Upper lobe of left lung (tissue), 6 donors: ENCODE results near the gene APBB2. TPM values are rescaled to one million over a fixed set of nuclear protein-coding genes. Genes with fewer than 3 reads are reported as not detected.
A peak's percentile ranks its signal among the peaks of the same experiment; 100 is the strongest.

Experiments used
- ATAC-seq, 2 donors: fragments of 200-7000 bp; cut with Tn5 transposase; one replicate each; pipeline ENCODE4 v1.9.1; 2022; ENCODE audit warnings: mild to moderate bottlenecking in 2 of 2, moderate library complexity in 2 of 2; ENCODE audit not compliant: low FRiP score in 2 of 2
- DNase-seq, 2 donors: peaks; one replicate each; pipeline ENCODE4 v3.0.0-alpha.2; 2019 to 2020
- H3K27ac ChIP-seq, 4 donors: fragments of 200-600 bp; sonication (generic); one replicate each; pipeline ENCODE4 v1.5.1; 2016 to 2019
- H3K27me3 ChIP-seq, 4 donors: fragments of 200-600 bp; sonication (generic); one replicate each; pipeline ENCODE4 v1.5.1; 2017 to 2019
- H3K36me3 ChIP-seq, 4 donors: fragments of 200-600 bp; sonication (generic); one replicate each; pipeline ENCODE4 v1.5.1; 2016 to 2019
- H3K4me1 ChIP-seq, 4 donors: fragments of 200-600 bp; sonication (generic); one replicate each; pipeline ENCODE4 v1.5.1; 2018 to 2019
- H3K4me3 ChIP-seq, 4 donors: fragments of 200-600 bp; sonication (generic); one replicate each; pipeline ENCODE4 v1.5.1; 2017 to 2019; ENCODE audit warnings: mild to moderate bottlenecking in 2 of 4, moderate library complexity in 1 of 4
- H3K9me3 ChIP-seq, 4 donors: fragments of 200-600 bp; sonication (generic); one replicate each; pipeline ENCODE4 v1.5.1; 2018 to 2019
- CTCF ChIP-seq, 6 experiments: fragments of 450-650 bp in 4 of 6; fragments of 200-600 bp in 2 of 6; sonication (generic) in 2 of 6; IDR thresholded peaks; one replicate each; pipeline ENCODE4 v1.5.1; 2016 to 2019; ENCODE audit warnings: antibody characterized with exemption in 6 of 6
- EP300 ChIP-seq, 4 donors: sonication (generic); formaldehyde crosslinking; IDR thresholded peaks; one replicate each; pipeline ENCODE4 v1.5.1; 2017; ENCODE audit warnings: antibody characterized with exemption in 4 of 4, control low read depth in 2 of 4
- POLR2A ChIP-seq, 4 donors: fragments of 450-650 bp; IDR thresholded peaks; one replicate each; pipeline ENCODE4 v1.5.1; 2016 to 2017; ENCODE audit warnings: antibody characterized with exemption in 4 of 4, mild to moderate bottlenecking in 2 of 4
- POLR2AphosphoS5 ChIP-seq, 2 donors: sonication (generic); formaldehyde crosslinking; IDR thresholded peaks; one replicate each; pipeline ENCODE4 v1.5.1; 2017; ENCODE audit warnings: antibody characterized with exemption in 2 of 2
- WGBS, 2 donors: methylation state at CpG; one replicate each; pipeline ENCODE4 v1.1.5; 2017 to 2018; 5-methylcytosine and 5-hydroxymethylcytosine counted together
- total RNA-seq, 6 donors: library from RNA; depleted of rRNA in 4 of 6; stranded (reverse); fragments of >200 nt in 4 of 6; gene quantifications; one replicate each; pipeline versions ENCODE4 v1.1.0 to v1.2.1, GENCODE V29; 2016 to 2021
- donor health status: DM: no; HTN: no; CAD: no; lungs with moderate emphysema.
- donor health status: DM: no; HTN: yes; CAD: no; lungs with severe emphysema.

Gene APBB2
- total RNA-seq, 6 donors from 2014 or later = 69.5 to 168 (median 102) TPM

DNA sequence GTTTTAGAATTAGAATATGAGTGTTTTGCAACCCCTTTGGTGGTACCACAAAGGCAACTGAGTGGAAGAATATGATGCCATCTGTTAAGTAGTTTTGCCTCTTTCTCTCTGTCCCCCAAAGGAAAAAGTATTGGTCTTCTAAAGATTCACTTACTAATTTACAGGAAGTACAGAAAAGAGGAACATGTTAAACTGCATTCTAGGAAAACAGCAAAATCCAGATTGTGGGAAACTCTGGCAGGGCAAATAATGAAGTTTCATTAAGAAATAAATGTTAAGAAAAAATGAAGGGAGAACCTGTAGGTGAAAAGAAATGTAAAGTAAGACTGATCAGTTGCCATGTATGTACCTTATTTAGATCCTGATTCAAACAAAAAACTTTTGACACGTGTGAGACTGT is 425.3 kb downstream of the APBB2 start:
- DNase-seq (no peak), ATAC-seq (no peak)
- 62 to 78% methylated on average over 1 of the region's 1 CpG for WGBS, 2 donors
- Histone ChIP-seq H3K27ac (peak overlapping the region in 1 of 4 donors; percentile 16), H3K36me3 (no peaks in the 10 kb centered on the region), H3K27me3 (no peaks in the 10 kb centered on the region), H3K9me3 (no peaks in the 10 kb centered on the region), H3K4me3 (no peak overlapping the region), H3K4me1 (no peaks in the 10 kb centered on the region)
- TF ChIP-seq POLR2A (IDR thresholded peaks at IDR 0.05) (no peak), EP300 (IDR thresholded peaks at IDR 0.05) (no peak), POLR2AphosphoS5 (IDR thresholded peaks at IDR 0.05) (no peak), CTCF (IDR thresholded peaks at IDR 0.05) (no peak)

GRCh38 chr4:40788331-40788730 is 426.0 kb downstream of the APBB2 start:
- WGBS, 2 donors = 77 to 79% methylated on average over 2 of the region's 2 CpGs
- no peak for DNase-seq
- TF ChIP-seq POLR2A (IDR thresholded peaks at IDR 0.05) (no peak), EP300 (IDR thresholded peaks at IDR 0.05) (no peak), CTCF (IDR thresholded peaks at IDR 0.05) (no peak), POLR2AphosphoS5 (IDR thresholded peaks at IDR 0.05) (no peak)
- no peak overlapping the region for H3K4me3 ChIP-seq
- ATAC-seq = peak in 1 of 2 donors; percentile 16
- H3K4me1 ChIP-seq = no peaks in the 10 kb centered on the region
- peak overlapping the region in 1 of 4 donors; percentile 16 for H3K27ac ChIP-seq
- no peaks in the 10 kb centered on the region for H3K9me3 ChIP-seq
- no peaks in the 10 kb centered on the region for H3K27me3 ChIP-seq
- H3K36me3 ChIP-seq = no peaks in the 10 kb centered on the region

DNA sequence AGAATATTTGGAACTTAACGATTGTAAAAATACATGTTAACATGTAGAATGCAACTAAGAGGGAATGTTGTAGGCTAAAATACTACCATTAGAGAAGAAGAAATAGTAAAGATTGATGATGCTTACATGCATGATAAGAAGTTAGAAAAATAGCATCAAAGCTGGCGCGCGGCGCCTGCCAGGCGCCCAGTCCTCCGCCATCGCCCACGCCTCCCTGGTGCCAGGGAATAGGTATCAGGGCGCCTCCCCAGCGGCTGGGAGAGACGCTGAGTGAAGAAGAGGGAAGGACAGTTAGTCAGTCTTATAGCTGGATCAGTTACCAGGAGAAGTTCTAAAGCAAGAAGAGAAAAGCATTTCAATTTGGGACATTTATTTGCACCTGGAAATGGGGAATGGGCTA is 428.6 kb downstream of the APBB2 start:
- Histone ChIP-seq H3K27ac (no peak overlapping the region), H3K27me3 (no peaks in the 10 kb centered on the region), H3K4me1 (no peaks in the 10 kb centered on the region), H3K9me3 (no peaks in the 10 kb centered on the region), H3K4me3 (no peak overlapping the region), H3K36me3 (no peaks in the 10 kb centered on the region)
- DNase-seq (peak in 1 of 2 donors; percentile 54), ATAC-seq (no peak)
- WGBS, 2 donors = 92 to 96% methylated on average over 12 of the region's 12 CpGs
- TF ChIP-seq POLR2A (IDR thresholded peaks at IDR 0.05) (no peak), POLR2AphosphoS5 (IDR thresholded peaks at IDR 0.05) (no peak), CTCF (IDR thresholded peaks at IDR 0.05) (no peak), EP300 (IDR thresholded peaks at IDR 0.05) (no peak)

DNA sequence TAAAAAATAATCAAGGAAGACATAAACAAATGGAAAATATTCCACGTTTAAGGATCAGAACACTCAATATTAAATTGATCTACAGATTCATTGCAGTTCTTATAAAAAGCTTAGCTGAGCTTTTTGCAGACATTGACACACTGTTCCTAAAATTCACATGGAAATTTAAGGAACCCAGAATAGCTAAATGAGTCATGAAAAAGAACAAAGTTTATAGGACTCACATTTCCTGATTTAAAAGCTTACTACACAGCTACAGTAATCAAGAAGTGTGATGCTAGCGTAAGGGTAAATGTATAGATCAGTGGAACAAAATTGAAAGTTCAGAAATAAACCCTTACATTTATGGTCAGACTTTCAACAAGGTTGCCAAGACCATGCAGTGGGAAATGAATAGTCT is 431.5 kb downstream of the APBB2 start:
- no peak for ATAC-seq
- no peak for DNase-seq

More for the DNA sequence above, 431.5 kb downstream of the APBB2 start:
- no peak for TF ChIP-seq POLR2AphosphoS5 (IDR thresholded peaks at IDR 0.05)
- no peak for TF ChIP-seq EP300 (IDR thresholded peaks at IDR 0.05)
- no peak for TF ChIP-seq POLR2A (IDR thresholded peaks at IDR 0.05)
- no peak for TF ChIP-seq CTCF (IDR thresholded peaks at IDR 0.05)
- Histone ChIP-seq H3K4me3 (no peak overlapping the region), H3K36me3 (no peaks in the 10 kb centered on the region), H3K4me1 (no peaks in the 10 kb centered on the region), H3K9me3 (no peaks in the 10 kb centered on the region), H3K27ac (no peak overlapping the region), H3K27me3 (no peaks in the 10 kb centered on the region)
- WGBS, 2 donors = 83 to 87% methylated on average over 2 of the region's 2 CpGs
